Natural killer cell treated with Interleukin-12 subunit alpha and Interleukin-12 subunit beta and Interleukin-15 and Interleukin-18, amount 100 ng/mL, for 72 hours (primary cell): ENCODE results near the gene TMEM50B. TPM values are rescaled to one million over a fixed set of nuclear protein-coding genes. Genes with fewer than 3 reads are reported as not detected.
"Not testable (repeated sequence)": the region's sequence is repeated elsewhere in the genome, so short reads cannot be mapped to it uniquely, and the experiment has no call there.

ENCODE experiments used
- ATAC-seq, 2 donors: fragments of 150-1000 bp; cut with Tn5 transposase in 1 of 2; sonication (Bioruptor Pico), chemical (Tn5 transposase) in 1 of 2; 2 replicates each; pipeline ENCODE4 v1.10.0; 2021
- DNase-seq: peaks from one replicate; pipeline ENCODE4 v3.0.0; 2022; ENCODE audit warnings: low spot score
- H3K27ac Mint-ChIP-seq, 2 donors: 1 replicate in 1 of 2; 2 replicates in 1 of 2; pipeline ENCODE4 v1.8.0; 2022; ENCODE audit warnings: mixed read lengths in 2 of 2, mild to moderate bottlenecking in 1 of 2, moderate library complexity in 1 of 2
- H3K27me3 Mint-ChIP-seq, 2 donors: 1 replicate in 1 of 2; 2 replicates in 1 of 2; pipeline ENCODE4 v1.8.0; 2022; ENCODE audit warnings: mixed read lengths in 2 of 2
- H3K36me3 Mint-ChIP-seq: one replicate; pipeline ENCODE4 v1.8.0; 2022; ENCODE audit warnings: mixed read lengths
- H3K4me1 Mint-ChIP-seq, 2 donors: 1 replicate in 1 of 2; 2 replicates in 1 of 2; pipeline ENCODE4 v1.8.0; 2022; ENCODE audit warnings: low read depth in 2 of 2, mixed read lengths in 2 of 2, mild to moderate bottlenecking in 1 of 2
- H3K4me3 Mint-ChIP-seq: one replicate; pipeline ENCODE4 v1.8.0; 2022; ENCODE audit warnings: mixed read lengths
- H3K9me3 Mint-ChIP-seq: 2 replicates; pipeline ENCODE4 v1.8.0; 2022; ENCODE audit warnings: mixed read lengths
- total RNA-seq, 2 donors: library from RNA; stranded (reverse); gene quantifications; one replicate each; pipeline ENCODE4 v1.2.3, GENCODE V29; 2022

TMEM50B gene
- total RNA-seq, 2 donors from 2014 or later = 19.5 to 24.7 TPM

GRCh38 chr21:33458861-33459260, 20.9 kb downstream of the TMEM50B start:
- no peaks in the 10 kb centered on the region for H3K27me3 Mint-ChIP-seq
- H3K27ac Mint-ChIP-seq = no peak overlapping the region
- H3K36me3 Mint-ChIP-seq = no peaks in the 10 kb centered on the region
- DNase-seq (no peak), ATAC-seq (no peak)
- H3K4me1 Mint-ChIP-seq = no peaks in the 10 kb centered on the region
- no peaks in the 10 kb centered on the region for H3K9me3 Mint-ChIP-seq
- no peak overlapping the region for H3K4me3 Mint-ChIP-seq

GRCh38 chr21:33455686-33456446, 23.9 kb downstream of the TMEM50B start:
- ATAC-seq (no peak), DNase-seq (no peak)
- H3K36me3 Mint-ChIP-seq = peaks cover 11% of the 10 kb centered on the region
- no peaks in the 10 kb centered on the region for H3K9me3 Mint-ChIP-seq
- H3K27ac Mint-ChIP-seq = no peak overlapping the region
- no peaks in the 10 kb centered on the region for H3K27me3 Mint-ChIP-seq
- no peaks in the 10 kb centered on the region for H3K4me1 Mint-ChIP-seq
- H3K4me3 Mint-ChIP-seq = no peak overlapping the region

GRCh38 chr21:33452362-33452761, 27.4 kb downstream of the TMEM50B start:
- H3K4me1 Mint-ChIP-seq = no peaks in the 10 kb centered on the region
- H3K27ac Mint-ChIP-seq = no peak overlapping the region
- DNase-seq = no peak
- H3K27me3 Mint-ChIP-seq = no peaks in the 10 kb centered on the region
- no peaks in the 10 kb centered on the region for H3K9me3 Mint-ChIP-seq
- peaks cover 11% of the 10 kb centered on the region for H3K36me3 Mint-ChIP-seq
- no peak overlapping the region for H3K4me3 Mint-ChIP-seq
- no peak for ATAC-seq

GRCh38 chr21:33451634-33452071, 28.1 kb downstream of the TMEM50B start:
- Mint-ChIP-seq H3K4me1 (no peaks in the 10 kb centered on the region), H3K27ac (no peak overlapping the region), H3K36me3 (peaks cover 11% of the 10 kb centered on the region)

GRCh38 chr21:33449616-33450015, 30.2 kb downstream of the TMEM50B start:
- DNase-seq (no peak), ATAC-seq (no peak)
- H3K36me3 Mint-ChIP-seq = peaks cover 11% of the 10 kb centered on the region
- H3K27me3 Mint-ChIP-seq = no peaks in the 10 kb centered on the region
- H3K9me3 Mint-ChIP-seq = no peaks in the 10 kb centered on the region
- no peak overlapping the region for H3K27ac Mint-ChIP-seq
- H3K4me1 Mint-ChIP-seq = no peaks in the 10 kb centered on the region
- H3K4me3 Mint-ChIP-seq = no peak overlapping the region

More at GRCh38 chr21:33451634-33452071, 28.1 kb downstream of the TMEM50B start:
- no peaks in the 10 kb centered on the region for H3K9me3 Mint-ChIP-seq
- DNase-seq = no peak
- no peaks in the 10 kb centered on the region for H3K27me3 Mint-ChIP-seq
- ATAC-seq = no peak
- H3K4me3 Mint-ChIP-seq = no peak overlapping the region

- not testable (repeated sequence) for H3K27me3 Mint-ChIP-seq, ATAC-seq, H3K36me3 Mint-ChIP-seq, H3K4me1 Mint-ChIP-seq, H3K9me3 Mint-ChIP-seq, H3K4me3 Mint-ChIP-seq, DNase-seq, H3K27ac Mint-ChIP-seq
Observed at GRCh38 chr21:33446620-33447019, 33.2 kb downstream of the TMEM50B start.

- H3K4me3 Mint-ChIP-seq = no peak overlapping the region
- H3K36me3 Mint-ChIP-seq = no peaks in the 10 kb centered on the region
- H3K4me1 Mint-ChIP-seq = no peaks in the 10 kb centered on the region
- H3K9me3 Mint-ChIP-seq = no peaks in the 10 kb centered on the region
- H3K27ac Mint-ChIP-seq = no peak overlapping the region
- no peaks in the 10 kb centered on the region for H3K27me3 Mint-ChIP-seq
- ATAC-seq = no peak
- DNase-seq = no peak
Observed at GRCh38 chr21:33444499-33444898, 35.3 kb downstream of the TMEM50B start.

GRCh38 chr21:33443194-33443593, 36.6 kb downstream of the TMEM50B start:
- ATAC-seq (no peak), DNase-seq (no peak)
- Mint-ChIP-seq H3K4me1 (no peaks in the 10 kb centered on the region), H3K36me3 (peaks cover 5% of the 10 kb centered on the region), H3K4me3 (no peak overlapping the region), H3K27me3 (no peaks in the 10 kb centered on the region), H3K27ac (no peak overlapping the region), H3K9me3 (no peaks in the 10 kb centered on the region)

- no peaks in the 10 kb centered on the region for H3K27me3 Mint-ChIP-seq
- no peaks in the 10 kb centered on the region for H3K4me1 Mint-ChIP-seq
- ATAC-seq (no peak), DNase-seq (no peak)
- no peaks in the 10 kb centered on the region for H3K9me3 Mint-ChIP-seq
- H3K4me3 Mint-ChIP-seq = no peak overlapping the region
- peaks cover 5% of the 10 kb centered on the region for H3K36me3 Mint-ChIP-seq
- no peak overlapping the region for H3K27ac Mint-ChIP-seq
Observed at GRCh38 chr21:33441489-33442477, 38.0 kb downstream of the TMEM50B start.

GRCh38 chr21:33437140-33437539, 42.6 kb downstream of the TMEM50B start:
- H3K4me1 Mint-ChIP-seq = peaks cover 15 to 19% of the 10 kb centered on the region in 2 donors
- no peak overlapping the region for H3K27ac Mint-ChIP-seq
- no peak overlapping the region for H3K4me3 Mint-ChIP-seq
- no peaks in the 10 kb centered on the region for H3K9me3 Mint-ChIP-seq
- H3K27me3 Mint-ChIP-seq = no peaks in the 10 kb centered on the region
- ATAC-seq (no peak), DNase-seq (no peak)
- peaks cover 26% of the 10 kb centered on the region for H3K36me3 Mint-ChIP-seq

GRCh38 chr21:33434770-33435360, 44.9 kb downstream of the TMEM50B start:
- Mint-ChIP-seq H3K27me3 (no peaks in the 10 kb centered on the region), H3K27ac (peak overlapping the region; percentile 58 to 59), H3K36me3 (peaks cover 30% of the 10 kb centered on the region), H3K9me3 (no peaks in the 10 kb centered on the region), H3K4me1 (peaks cover 15 to 19% of the 10 kb centered on the region in 2 donors), H3K4me3 (peak overlapping the region; percentile 68)
- DNase-seq (no peak), ATAC-seq (peak; percentile 90 to 97)

- Mint-ChIP-seq H3K4me3 (peak overlapping the region; percentile 39), H3K36me3 (peaks cover 25% of the 10 kb centered on the region)
Observed at GRCh38 chr21:33433425-33434114, 46.2 kb downstream of the TMEM50B start.

GRCh38 chr21:33433001-33433400, 46.8 kb downstream of the TMEM50B start:
- Mint-ChIP-seq H3K27me3 (no peaks in the 10 kb centered on the region), H3K4me1 (peaks cover 15 to 19% of the 10 kb centered on the region in 2 donors), H3K27ac (peak overlapping the region in 1 of 2 donors; percentile 49), H3K9me3 (no peaks in the 10 kb centered on the region), H3K4me3 (peak overlapping the region; percentile 39), H3K36me3 (peaks cover 25% of the 10 kb centered on the region)
- no peak for DNase-seq
- no peak for ATAC-seq

More at GRCh38 chr21:33433425-33434114, 46.2 kb downstream of the TMEM50B start:
- ATAC-seq = no peak
- Mint-ChIP-seq H3K9me3 (no peaks in the 10 kb centered on the region), H3K4me1 (peaks cover 15 to 19% of the 10 kb centered on the region in 2 donors), H3K27me3 (no peaks in the 10 kb centered on the region), H3K27ac (peak overlapping the region in 1 of 2 donors; percentile 49)
- no peak for DNase-seq
